ENCODE measurements around the gene SERINC2. TPM values are rescaled to one million over a fixed set of nuclear protein-coding genes. Genes with fewer than 3 reads are reported as not detected.

Gene SERINC2
- total RNA-seq, 1 experiment from 2014 or later, result 14.1 TPM

GRCh38 chr1:31398246-31398645, 14.8 kb upstream of the SERINC2 start:
- Histone ChIP-seq H2BK5ac (ENCODE audit: insufficient read length, low read length) (no peak overlapping the region), H3K18ac (ENCODE audit: insufficient read length, low read depth, low read length) (no peak overlapping the region), H2BK120ac (ENCODE audit: low read depth, low read length, poor library complexity, severe bottlenecking) (no peak overlapping the region), H2AFZ (ENCODE audit: low read length) (no peak overlapping the region), H2BK12ac (ENCODE audit: insufficient read length, low read depth, low read length) (no peak overlapping the region), H3K27me3 (ENCODE audit: insufficient read depth, low read length) (no peaks in the 10 kb centered on the region), H4K8ac (replicated peaks; ENCODE audit: insufficient read length, low read depth, low read length) (no peak overlapping the region), H3T11ph (ENCODE audit: low read length) (no peak overlapping the region), H3K4me1 (ENCODE audit: insufficient read depth, low read length) (no peaks in the 10 kb centered on the region), H3K9me3 (ENCODE audit: control insufficient read depth, low read depth, low read length) (no peaks in the 10 kb centered on the region), H3K79me2 (ENCODE audit: insufficient read depth, low read length) (no peaks in the 10 kb centered on the region), H4K5ac (ENCODE audit: insufficient read length, low read depth, low read length) (no peak overlapping the region), H2BK20ac (ENCODE audit: low read depth, low read length, poor library complexity, severe bottlenecking) (no peak overlapping the region), H3K14ac (ENCODE audit: insufficient read depth, low read length) (no peak overlapping the region), H3K79me1 (ENCODE audit: insufficient read depth, low read depth, low read length, poor library complexity, severe bottlenecking) (no peaks in the 10 kb centered on the region), H2AK5ac (ENCODE audit: insufficient read length, low read length) (no peak overlapping the region), H4K91ac (ENCODE audit: insufficient read length, low read depth, low read length) (no peak overlapping the region), H3K27ac (ENCODE audit: insufficient read length, low read depth, low read length) (no peak overlapping the region), H3K23me2 (ENCODE audit: insufficient read length, low read depth, low read length, poor library complexity, severe bottlenecking) (no peaks in the 10 kb centered on the region), H3K9ac (ENCODE audit: extremely low read depth, insufficient read length, low read length) (no peak overlapping the region), H4K20me1 (ENCODE audit: control insufficient read depth, insufficient read depth, insufficient read length) (no peaks in the 10 kb centered on the region), H3K4ac (ENCODE audit: low read depth, low read length) (no peak overlapping the region), H3K23ac (ENCODE audit: insufficient read length, low read depth, low read length) (no peak overlapping the region), H3K4me2 (ENCODE audit: insufficient read depth, insufficient read length, low read length) (no peak overlapping the region), H2BK15ac (ENCODE audit: low read depth, low read length) (no peak overlapping the region), H3K56ac (ENCODE audit: insufficient read length, low read depth, low read length) (no peak overlapping the region)
- no peak overlapping the region for H3K4me3 Mint-ChIP-seq
- H3K36me3 Mint-ChIP-seq (ENCODE audit: insufficient read depth in 1 of 3, low read depth in 3 of 3), result no peaks in the 10 kb centered on the region
- DNase-seq, result no peak
- H3K27ac Mint-ChIP-seq, result peak overlapping the region in 1 of 3 experiments; percentile 38; a peak in 1 of 7 replicates
- no CpG with 5 or more reads among the region's 2 CpGs for WGBS (ENCODE audit: extremely low coverage, insufficient read length, low lambda C conversion rate)
- no peaks in the 10 kb centered on the region for H3K9me3 Mint-ChIP-seq
- H3K4me1 Mint-ChIP-seq, result peaks cover 4 to 13% of the 10 kb centered on the region in 2 experiments; a peak in 2 of 4 replicates
- peaks cover 19% of the 10 kb centered on the region for H3K27me3 Mint-ChIP-seq (ENCODE audit: low read depth)
- TF ChIP-seq CTCF (conservative IDR thresholded peaks at IDR 0.05), result no peak
